Hypothalamus (tissue), 51 donors: Measurements from ENCODE around the gene LOXHD1.

ENCODE experiments used
- DNase-seq, 51 donors: peaks; one replicate each; lab custom pipeline; 2025; lab: John Stamatoyannopoulos, UW

LOXHD1 gene

DNA sequence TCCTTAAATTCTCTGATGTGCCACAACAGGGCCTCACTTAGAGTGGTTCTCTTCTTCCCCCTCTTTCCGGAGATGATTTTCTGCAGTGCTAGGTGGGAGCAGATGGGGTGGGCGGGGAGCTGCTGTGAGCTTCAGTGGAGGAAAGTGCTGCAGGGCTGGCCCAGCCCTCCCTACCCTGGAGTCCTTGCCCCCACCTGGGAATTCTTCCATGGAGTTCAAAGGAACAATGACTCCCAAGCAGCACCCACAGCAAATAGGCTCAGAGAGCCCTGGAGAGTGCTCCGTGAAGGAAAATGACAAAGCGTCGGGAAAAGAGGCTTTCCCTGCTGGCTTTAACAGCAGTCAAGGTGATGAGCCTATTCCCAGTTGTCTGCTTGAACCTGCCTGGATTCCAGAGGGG is 28.8 kb downstream of the LOXHD1 start:
- peak in 2 of 51 donors; percentile 30 to 40 for DNase-seq

DNA sequence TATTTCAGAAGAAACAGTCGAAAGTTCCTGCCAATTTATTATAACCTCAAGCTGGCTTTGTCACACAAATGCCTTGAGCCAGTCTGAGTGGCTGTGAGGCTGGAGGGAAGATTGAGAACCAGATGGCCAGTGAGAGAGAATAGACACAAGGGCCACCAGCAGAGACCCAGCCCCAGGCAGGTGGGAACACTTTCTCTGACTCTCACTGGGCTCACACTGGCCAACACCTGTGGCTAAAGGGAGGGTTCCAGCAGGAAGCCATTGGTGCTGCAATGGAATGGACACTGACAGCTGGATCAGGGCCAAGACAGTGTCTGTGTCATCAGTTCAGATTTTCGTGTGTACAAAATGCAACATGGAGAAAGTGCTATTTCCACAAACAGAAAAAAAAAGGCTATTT is 29.9 kb downstream of the LOXHD1 start:
- no peak for DNase-seq

DNA sequence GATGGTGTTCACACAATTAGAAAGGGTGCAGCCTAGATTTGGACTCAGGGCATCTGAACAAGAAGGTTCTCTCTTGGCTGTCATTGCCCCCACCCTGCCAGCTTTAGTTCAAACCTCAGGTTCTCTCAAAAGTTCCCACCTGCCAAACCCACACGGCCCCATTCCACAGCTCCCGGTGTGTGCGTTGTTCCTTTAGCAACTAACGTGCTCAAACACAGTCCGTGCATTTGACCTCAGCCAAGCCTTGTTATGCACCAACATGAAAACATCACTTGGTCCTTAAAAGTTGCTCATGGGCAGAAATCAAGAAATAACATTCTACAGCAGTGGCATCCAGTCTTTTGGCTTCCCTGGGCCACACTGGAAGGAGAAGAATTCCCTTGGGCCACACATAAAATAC is 32.0 kb downstream of the LOXHD1 start:
- DNase-seq, result no peak

DNA sequence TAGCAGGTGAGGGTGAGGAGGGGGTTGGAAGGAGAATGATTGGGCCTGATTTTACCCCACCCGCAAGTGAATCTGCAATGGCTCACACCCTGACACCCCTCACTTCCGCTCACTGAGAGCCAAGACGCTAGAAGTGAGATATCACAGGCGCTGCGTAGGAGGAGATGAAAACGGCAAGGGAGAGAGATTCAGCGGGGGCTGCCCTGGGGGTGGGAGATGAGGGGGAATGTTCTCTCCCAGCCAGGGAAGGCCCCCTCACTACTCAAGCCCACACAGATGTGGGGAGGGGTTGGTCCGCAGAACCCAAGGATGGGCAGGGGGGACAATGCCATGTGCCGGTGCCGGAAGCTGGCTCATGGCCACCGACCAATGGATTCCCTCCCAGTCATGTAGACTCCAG is 32.9 kb downstream of the LOXHD1 start:
- DNase-seq, result peak in 2 of 51 donors; percentile 14 to 61

DNA sequence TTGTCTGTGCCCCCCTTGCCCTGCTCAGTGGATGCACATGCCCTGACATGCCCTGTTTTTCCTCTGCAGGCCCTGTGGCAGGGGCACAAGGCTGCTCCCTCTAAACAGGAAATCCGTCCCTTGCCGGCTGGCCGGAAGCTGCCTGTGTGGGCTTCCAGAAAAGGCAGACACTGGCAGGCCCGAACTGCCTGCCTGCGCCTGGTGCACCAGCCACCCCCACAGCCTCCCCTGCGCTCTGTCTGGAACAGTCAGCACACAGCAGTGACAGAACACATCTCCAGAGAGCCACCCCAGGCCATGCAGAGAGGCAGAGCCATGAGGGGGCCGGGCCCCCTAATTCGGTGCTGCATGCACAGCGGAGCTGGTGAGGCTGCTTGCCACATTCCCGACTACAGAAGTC is 33.5 kb downstream of the LOXHD1 start:
- DNase-seq, result peak in 2 of 51 donors; percentile 55 to 67

DNA sequence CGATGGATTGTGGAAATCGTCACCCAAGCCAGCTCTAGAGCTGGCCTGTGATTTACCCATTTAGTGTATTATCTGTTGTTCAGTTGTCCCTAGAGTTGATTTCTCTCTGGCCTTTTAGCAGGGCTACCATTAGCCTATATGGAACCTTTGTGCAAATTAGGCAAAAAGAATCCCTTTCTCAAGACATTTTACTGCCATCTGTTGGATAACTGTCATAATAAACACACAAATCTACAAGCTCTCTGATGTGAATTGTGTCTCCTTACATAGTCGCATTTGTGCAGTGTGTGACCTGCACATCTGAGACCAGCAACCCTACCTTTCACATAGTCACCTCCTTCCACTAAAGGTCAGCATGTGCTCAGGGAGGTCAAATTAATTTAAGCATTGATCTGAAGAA is 34.0 kb downstream of the LOXHD1 start:
- peak in 1 of 51 donors; percentile 16 for DNase-seq

DNA sequence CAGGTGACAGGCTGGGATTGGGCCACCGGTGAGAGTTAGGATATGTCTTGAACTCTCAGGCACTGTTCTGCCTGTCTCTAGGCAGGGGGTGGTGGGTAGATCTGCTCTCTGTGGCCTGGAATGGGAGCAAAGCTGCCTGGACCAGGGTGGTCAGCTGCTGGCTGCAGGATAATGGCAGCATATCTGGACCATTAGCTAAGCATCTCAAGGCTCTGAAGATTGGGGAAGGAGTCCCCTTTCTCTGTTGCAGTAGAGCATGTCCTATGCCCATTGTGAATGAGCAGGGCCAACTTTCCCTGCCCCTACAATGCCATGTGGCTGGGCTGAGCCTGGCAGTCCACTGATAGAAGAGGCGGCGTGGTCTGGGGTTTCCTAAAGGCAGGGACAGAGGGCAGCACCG is 34.6 kb downstream of the LOXHD1 start:
- no peak for DNase-seq

DNA sequence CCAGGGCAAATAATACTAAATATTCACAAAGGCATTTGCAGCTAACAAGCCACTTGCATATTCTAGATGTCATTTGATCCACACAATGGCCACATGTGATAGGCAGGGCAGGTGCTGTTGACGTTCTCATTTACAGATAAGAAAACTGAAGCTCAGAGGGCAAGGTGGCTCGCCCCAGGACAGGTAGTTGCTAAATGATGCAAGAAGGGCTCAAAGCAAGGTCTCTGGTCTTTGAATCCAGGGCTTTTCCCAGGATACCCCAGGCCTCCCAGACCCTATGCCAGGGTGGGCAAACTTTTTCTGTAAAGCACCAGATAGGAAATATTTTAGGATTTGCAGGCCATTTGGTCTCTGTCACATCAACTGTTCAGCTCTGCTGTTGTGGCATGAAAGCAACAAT is 35.1 kb downstream of the LOXHD1 start:
- DNase-seq, result no peak

DNA sequence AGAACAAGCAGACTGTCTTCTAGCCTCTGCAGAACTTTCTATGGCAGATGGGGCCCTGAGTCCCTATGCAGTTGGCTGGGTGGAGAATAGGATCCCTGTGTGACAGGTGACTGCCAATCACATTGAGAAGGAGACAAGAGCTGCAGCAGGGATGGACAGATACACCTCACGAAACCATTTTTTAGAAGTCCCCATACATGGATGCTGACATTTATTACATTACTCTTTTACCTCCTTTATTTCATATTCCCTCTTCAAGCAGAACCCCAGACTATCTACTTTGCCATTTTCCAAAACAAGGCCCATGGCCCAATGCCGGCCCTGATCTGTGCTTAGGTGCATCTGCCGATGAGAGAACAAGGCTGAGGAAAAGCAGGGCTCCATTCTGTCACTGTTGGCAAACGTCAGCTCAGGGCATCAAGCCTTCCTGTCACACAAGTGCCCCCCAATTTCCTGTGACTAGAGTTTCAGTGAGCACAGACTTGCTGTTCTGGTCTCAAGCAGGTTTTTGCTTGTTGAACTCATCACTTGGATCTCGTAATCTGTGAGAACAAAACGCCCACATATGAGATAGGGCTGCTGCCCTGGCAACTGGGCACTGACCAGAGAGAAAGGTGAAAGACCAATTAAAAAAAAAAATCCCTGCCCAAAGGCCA is 35.8 kb downstream of the LOXHD1 start:
- no peak for DNase-seq

DNA sequence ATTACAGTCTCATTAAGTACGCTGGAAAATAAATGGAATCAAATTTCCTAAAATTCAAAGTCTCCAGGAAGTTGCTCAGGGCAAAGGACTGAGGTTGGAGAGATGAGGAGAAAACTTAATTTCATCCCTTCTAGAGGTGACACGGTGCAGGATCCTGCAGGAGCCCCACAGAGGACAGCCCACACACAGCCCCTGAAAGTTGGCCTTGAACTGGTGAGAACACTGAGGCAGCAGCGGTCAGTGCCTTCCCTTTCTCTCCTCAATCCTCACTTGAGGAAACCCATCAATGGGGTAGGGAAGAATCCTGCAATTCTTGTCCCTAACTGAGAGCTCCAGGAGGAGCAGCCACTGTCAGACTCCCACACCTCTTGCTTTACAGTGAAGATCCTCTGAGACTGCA is 37.5 kb downstream of the LOXHD1 start:
- no peak for DNase-seq

DNA sequence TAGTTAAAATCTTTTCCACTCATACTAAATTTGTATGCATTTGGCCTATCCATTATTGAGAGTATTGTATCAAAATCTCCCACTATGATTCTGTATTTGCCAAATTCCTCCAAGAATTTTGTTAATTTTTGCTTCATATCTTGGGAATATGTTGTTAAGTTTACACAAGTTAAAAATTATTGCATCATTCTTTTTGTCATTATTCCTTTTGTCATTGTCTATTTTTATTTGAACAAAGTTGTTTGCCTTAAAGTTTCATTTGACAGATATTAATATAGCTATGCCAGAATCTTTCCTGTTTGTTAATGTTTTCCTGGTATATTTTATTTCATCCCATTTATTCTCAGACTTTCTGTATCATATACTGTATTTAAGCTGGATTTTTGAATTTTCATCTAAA is 41.3 kb downstream of the LOXHD1 start:
- no peak for DNase-seq

DNA sequence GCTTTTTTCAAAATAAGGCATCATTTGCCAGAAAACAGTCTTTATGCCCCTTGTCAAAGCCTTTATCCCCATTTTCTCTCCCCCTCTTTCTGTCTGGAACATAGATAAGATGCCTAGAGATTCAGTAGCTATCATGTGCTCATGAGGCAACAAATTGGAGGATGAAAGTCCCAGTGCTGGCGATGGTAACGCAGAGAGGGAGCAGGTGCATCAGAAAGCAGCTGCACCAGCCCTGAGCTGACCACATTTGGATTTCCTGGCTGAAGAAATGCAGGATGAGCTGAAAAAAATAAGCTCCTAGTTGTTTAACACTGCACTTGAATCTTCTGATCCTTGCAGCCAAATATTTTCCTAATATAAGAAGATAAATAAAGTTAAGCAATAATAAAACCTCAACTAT is 48.0 kb downstream of the LOXHD1 start:
- no peak for DNase-seq

DNA sequence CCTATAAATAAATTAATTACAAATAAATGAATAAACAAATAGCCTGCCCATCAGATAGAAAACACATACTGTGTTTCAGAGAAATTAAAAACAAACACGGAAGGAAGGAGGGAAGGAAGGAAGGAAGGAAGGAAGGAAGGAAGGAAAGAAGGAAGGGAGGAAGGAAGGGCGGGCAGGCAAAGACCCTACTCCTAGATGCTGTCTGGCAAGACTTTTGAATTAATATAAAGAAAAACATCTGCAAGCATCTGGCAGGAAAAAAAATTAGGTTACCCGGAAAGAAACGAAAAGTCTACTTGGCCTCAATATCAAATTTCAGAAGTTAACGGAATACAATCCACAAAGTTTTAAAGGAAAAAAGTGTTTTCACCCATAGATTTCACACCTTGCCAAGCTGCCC is 49.1 kb downstream of the LOXHD1 start:
- no peak for DNase-seq

DNA sequence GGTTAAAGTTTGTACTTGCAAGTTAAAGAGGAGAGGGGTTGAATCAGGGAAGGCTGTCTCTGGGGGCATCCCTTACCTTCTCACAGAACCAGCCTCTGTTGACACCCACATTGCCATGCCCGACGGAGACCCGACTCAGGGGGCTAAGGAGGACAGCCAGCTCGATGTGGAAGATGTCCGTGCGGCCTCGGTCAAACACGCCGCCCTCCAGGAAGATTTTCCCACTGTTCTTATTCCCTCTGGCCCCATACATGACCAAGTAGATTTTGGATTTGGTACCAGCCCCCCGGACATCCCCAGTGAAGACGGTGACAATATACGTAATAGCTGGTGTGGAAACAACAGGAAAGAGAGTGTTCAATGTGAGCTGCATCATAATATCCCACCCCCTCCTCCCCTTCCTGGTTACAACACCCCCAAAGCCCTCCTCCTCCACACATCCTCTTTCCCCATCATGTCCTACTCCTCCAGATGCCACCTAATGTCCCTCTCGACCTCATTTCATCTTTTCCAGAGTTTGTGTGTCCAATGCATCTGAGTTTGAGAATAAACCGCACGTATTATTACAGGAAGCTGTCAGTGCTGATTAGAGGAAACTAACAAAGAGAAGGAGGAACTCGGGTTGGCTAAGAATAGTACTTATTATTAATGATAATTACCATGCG is 55.7 kb downstream of the LOXHD1 start:
- no peak for DNase-seq

DNA sequence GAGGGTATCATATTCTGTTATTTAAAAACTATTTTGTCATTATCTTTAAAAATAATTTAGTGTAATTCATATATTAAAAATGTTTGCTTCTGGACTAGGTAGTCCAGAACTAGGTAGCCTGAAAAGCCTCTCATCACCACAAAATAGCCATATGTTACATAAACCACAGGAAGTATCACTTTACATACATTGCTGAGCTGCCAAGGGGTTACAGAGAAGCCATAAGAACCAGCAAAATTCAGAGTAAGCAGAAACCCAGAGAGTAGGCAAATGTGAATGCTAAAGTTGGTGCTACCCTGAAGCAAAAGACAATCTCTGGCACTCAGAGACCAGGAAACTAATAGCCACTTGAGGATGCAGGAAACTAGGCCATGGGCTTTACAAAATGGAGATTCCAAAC is 60.9 kb downstream of the LOXHD1 start:
- DNase-seq, result no peak

DNA sequence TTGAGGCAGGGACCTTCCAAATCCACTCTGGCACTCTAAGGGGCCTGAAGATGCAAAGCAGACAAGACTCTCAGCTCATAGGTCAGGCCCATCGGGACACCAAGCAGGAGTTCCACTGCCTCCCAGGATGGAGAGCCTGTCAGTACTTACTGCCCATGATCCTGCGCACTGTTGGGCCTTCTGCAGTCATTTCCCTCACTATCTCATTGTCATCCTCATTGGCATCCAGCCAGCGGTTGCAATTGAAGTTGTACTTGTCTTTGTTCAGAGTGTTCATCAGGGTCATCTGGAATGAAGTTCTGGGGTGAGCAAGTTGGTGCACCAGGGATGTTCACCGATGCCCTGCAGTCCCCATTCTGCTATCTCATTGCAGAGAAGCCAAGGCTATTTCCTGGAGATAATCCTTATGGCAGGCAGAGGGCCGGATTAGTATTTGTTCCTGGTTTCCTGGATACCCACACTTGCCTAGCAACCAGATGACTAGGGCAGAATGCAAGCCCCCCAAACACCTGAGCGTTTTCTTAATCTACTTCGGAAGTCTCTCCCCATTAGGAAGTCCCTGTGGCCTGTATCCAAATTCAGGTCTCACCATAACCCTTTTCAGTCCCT is 65.1 kb downstream of the LOXHD1 start:
- no peak for DNase-seq

DNA sequence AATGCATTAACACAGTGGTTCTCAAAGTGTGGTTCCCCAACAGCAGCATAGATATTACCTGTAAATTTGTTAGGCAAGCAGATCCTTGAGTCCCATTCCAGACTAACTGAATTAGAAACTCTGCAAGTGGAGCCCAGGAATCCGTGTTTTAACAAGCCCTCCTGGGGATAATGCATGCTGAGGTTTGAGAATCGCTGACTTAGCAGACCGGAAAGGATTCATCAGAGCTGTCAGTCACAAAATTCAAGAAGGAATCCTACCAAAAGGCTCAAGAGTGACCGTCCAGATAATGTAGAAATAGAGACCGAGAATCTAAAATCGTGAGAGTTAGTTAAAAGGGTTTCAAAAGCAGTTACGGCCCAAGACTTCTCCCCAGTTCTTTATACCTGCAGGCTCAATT is 66.9 kb downstream of the LOXHD1 start:
- DNase-seq, result no peak

DNA sequence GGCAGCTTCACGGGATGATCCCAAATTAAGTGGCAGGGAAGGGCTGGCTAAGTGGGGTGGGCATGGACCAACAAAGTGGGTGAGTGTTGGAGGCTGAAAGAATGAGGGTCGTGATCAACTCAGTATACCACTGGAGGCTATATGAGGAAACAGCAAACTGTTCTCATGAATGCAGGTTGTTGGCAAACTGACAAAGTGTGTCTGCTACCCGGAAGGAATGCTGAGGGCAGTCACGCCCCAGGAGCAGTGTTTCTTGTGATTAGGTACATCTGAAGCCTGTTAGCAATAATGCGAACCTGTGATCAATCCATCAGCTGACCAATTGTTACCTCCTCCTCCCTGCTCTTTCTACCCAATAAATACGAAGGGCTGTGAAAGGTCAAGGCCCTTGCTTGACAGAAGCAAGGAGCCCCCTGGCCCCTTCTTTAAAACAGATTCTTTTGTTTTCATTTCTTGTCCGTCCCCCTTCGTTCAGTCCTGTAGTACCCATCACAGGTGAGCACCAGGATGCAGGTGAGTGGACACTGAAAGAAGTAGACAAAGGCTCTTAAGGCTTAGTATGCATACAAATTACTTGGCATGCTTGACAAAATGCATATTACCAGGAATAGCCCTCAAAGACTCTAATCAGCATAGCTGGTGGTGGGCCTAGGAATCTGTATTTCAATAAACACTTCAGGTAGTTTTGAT is 67.9 kb downstream of the LOXHD1 start:
- DNase-seq, result no peak

DNA sequence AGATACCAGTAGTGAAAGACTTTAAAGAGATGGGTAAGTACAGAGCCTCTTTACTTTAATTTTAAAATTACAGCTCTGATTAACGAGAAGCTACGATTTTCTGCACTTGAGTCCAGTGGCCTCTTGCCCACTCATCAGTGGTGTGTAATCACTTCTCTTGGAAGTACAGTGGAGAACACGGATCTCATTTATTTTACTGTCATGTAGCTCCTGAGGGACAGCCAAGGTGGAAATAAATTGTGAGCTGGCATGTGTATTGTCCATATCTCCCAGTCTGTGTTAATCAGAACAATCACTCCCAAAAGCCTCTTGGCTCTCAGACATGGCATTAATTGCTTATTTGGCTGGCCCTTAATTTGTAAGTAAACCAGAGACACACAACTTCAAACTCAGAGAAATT is 69.4 kb downstream of the LOXHD1 start:
- no peak for DNase-seq

DNA sequence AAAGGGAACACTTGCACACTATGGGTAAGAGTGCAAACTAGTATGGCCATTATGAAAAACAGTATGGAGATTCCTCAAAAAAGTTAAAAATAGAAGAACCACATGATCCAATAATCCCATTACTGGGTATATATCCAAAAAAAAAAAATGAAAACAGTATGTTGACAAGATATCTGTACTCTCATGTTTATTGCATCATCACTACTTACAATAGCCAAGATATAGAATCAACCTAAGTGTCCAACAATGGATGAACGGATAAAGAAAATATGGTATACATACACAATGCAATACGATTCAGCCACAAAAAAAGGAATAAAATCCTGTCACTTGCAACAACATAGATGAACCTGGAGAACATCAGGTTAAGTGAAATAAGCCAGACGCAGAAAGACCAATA is 73.3 kb downstream of the LOXHD1 start:
- no peak for DNase-seq

DNA sequence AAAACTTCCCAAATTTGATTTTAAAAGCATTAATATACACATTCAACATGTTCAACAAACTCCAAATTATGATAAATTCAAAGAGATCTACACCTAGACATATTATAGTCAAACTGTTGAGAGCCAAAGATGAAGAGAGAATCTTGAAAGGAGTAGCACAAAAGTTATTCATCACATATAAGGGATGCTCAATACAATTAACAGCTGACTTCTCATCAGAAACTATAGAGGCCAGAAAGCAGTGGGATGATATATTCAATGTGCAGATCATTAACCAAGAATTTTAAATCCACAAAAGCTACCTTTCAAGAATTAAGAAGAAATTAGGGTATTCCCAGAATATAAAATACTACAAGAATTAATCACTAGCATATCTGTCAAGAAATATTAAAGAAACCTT is 75.4 kb downstream of the LOXHD1 start:
- no peak for DNase-seq

DNA sequence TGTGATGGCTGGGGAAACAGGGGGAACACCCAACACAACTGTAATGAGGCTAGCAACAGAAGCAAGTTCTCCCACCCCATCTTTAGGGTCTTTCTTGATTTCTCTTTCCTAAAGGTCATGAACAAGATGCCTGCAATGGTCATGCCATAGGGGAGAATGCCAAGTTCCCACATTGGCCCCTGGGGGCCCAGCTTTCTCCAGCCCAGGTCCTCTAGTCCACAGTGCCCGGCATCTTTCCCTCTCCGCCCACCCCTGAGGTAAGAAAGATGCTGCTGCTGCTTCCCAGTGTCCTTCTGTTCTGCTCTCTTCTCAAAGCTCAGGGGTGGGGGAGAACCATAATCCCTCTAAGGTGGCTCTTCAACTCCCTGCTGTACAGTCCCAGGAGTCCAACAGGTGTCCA is 78.0 kb downstream of the LOXHD1 start:
- DNase-seq, result no peak
